Measurements from ENCODE around the gene SBF1.

- TF ChIP-seq CTCF (conservative IDR thresholded peaks at IDR 0.05; ENCODE audit: low read length) (no peak), EZH2phosphoT487 (IDR thresholded peaks at IDR 0.05; ENCODE audit: borderline replicate concordance) (no peak)
Measured at GRCh38 chr22:50519151-50519550, 44.3 kb upstream of the SBF1 start.

All from Loucy (cell line).